Activated naive CD4-positive, alpha-beta T cell (primary cell): ENCODE measurements around the gene NEK8.

ENCODE experiments used
- DNase-seq, 4 experiments: peaks; one replicate each; lab custom pipeline; 2025; lab: John Stamatoyannopoulos, UW

Gene NEK8

GRCh38 chr17:28744972-28745785 is 16.6 kb downstream of the NEK8 start:
- DNase-seq: peak in 1 of 4 experiments; percentile 28

GRCh38 chr17:28745786-28746411 is 17.3 kb downstream of the NEK8 start:
- DNase-seq: no peak

GRCh38 chr17:28746611-28747050 is 18.0 kb downstream of the NEK8 start:
- DNase-seq: no peak

- no peak for DNase-seq
Measured at GRCh38 chr17:28747051-28747691, 18.6 kb downstream of the NEK8 start.

- DNase-seq: no peak
Measured at GRCh38 chr17:28747801-28748750, 19.5 kb downstream of the NEK8 start.

GRCh38 chr17:28748852-28749515 is 20.4 kb downstream of the NEK8 start:
- DNase-seq: no peak

GRCh38 chr17:28749516-28750177 is 21.1 kb downstream of the NEK8 start:
- DNase-seq: no peak

- DNase-seq: peak; percentile 52 to 82 (median 76)
Measured at GRCh38 chr17:28750178-28751047, 21.8 kb downstream of the NEK8 start.

- DNase-seq: no peak
Measured at GRCh38 chr17:28751600-28752366, 23.2 kb downstream of the NEK8 start.

GRCh38 chr17:28755486-28755885 is 26.9 kb downstream of the NEK8 start:
- no peak for DNase-seq

- DNase-seq: no peak
Measured at GRCh38 chr17:28756049-28756804, 27.6 kb downstream of the NEK8 start.

GRCh38 chr17:28758411-28759121 is 30.0 kb downstream of the NEK8 start:
- DNase-seq: no peak

GRCh38 chr17:28759256-28759865 is 30.8 kb downstream of the NEK8 start:
- no peak for DNase-seq

- DNase-seq: no peak
Measured at GRCh38 chr17:28760601-28761562, 32.3 kb downstream of the NEK8 start.

- no peak for DNase-seq
Measured at GRCh38 chr17:28763137-28763799, 34.7 kb downstream of the NEK8 start.
